HG02884 (cell line): ENCODE data around the gene OR2T5.
"Not testable (repeated sequence)": the region's sequence is repeated elsewhere in the genome, so short reads cannot be mapped to it uniquely, and the experiment has no call there.

ENCODE experiments used
- ATAC-seq: cut with Tn5 transposase; IDR thresholded peaks from one replicate; pipeline ENCODE4 v1.9.1; 2021; ENCODE audit warnings: mild to moderate bottlenecking, moderate library complexity; ENCODE audit not compliant: unreplicated experiment

OR2T5 gene

GRCh38 chr1:248488289-248488688 is at the start of gene OR2T5:
Gene OR2T5, plus strand, starts transcription at chr1:248488589. Its CDS starts 0 bp downstream, at chr1:248488589.
- not testable (repeated sequence) for ATAC-seq

- peak; percentile 71 for ATAC-seq
Observed at GRCh38 chr1:248438668-248439067, 49.7 kb upstream of the OR2T5 start.

GRCh38 chr1:248439283-248439682 is 49.1 kb upstream of the OR2T5 start:
- not testable (repeated sequence) for ATAC-seq

GRCh38 chr1:248442500-248443277 is 45.7 kb upstream of the OR2T5 start:
- not testable (repeated sequence) for ATAC-seq

GRCh38 chr1:248444603-248445002 is 43.8 kb upstream of the OR2T5 start:
- ATAC-seq: not testable (repeated sequence)

- not testable (repeated sequence) for ATAC-seq
Observed at GRCh38 chr1:248445399-248445798, 43.0 kb upstream of the OR2T5 start, which contains the start of gene OR2T2. Gene OR2T2, plus strand, starts transcription at chr1:248445637. Its CDS starts 7,161 bp downstream, at chr1:248452798.

GRCh38 chr1:248448409-248449074 is 39.8 kb upstream of the OR2T5 start:
- ATAC-seq: peak; percentile 51

GRCh38 chr1:248449821-248450465 is 38.4 kb upstream of the OR2T5 start:
- not testable (repeated sequence) for ATAC-seq

- ATAC-seq: peak; percentile 59
Observed at GRCh38 chr1:248450466-248451145, 37.8 kb upstream of the OR2T5 start.

GRCh38 chr1:248453619-248454018 is 34.8 kb upstream of the OR2T5 start:
- ATAC-seq: not testable (repeated sequence)

- not testable (repeated sequence) for ATAC-seq
Observed at GRCh38 chr1:248455045-248455444, 33.3 kb upstream of the OR2T5 start.

- not testable (repeated sequence) for ATAC-seq
Observed at GRCh38 chr1:248456635-248457034, 31.8 kb upstream of the OR2T5 start.

- not testable (repeated sequence) for ATAC-seq
Observed at GRCh38 chr1:248459117-248459516, 29.3 kb upstream of the OR2T5 start.

GRCh38 chr1:248471154-248471553 is 17.2 kb upstream of the OR2T5 start:
- no peak for ATAC-seq

- ATAC-seq: not testable (repeated sequence)
Observed at GRCh38 chr1:248472111-248472510, 16.3 kb upstream of the OR2T5 start.

- ATAC-seq: not testable (repeated sequence)
Observed at GRCh38 chr1:248473051-248473450, 15.3 kb upstream of the OR2T5 start, which contains the start of gene OR2T3. Gene OR2T3, plus strand, starts transcription at chr1:248473351. Its CDS starts 0 bp downstream, at chr1:248473351.

GRCh38 chr1:248475660-248476059 is 12.7 kb upstream of the OR2T5 start:
- not testable (repeated sequence) for ATAC-seq

GRCh38 chr1:248481686-248482579 is 6.5 kb upstream of the OR2T5 start:
- ATAC-seq: peak; percentile 89

- not testable (repeated sequence) for ATAC-seq
Observed at GRCh38 chr1:248496661-248497060, 8.3 kb downstream of the OR2T5 start.
